Panc1 (cell line): ENCODE results near the gene CLMN. TPM values are rescaled to one million over a fixed set of nuclear protein-coding genes. Genes with fewer than 3 reads are reported as not detected.

Experiments used
- ATAC-seq: fragments of 200-7000 bp; cut with Tn5 transposase; 2 replicates; pipeline ENCODE4 v1.9.1; 2020; ENCODE audit warnings: mild to moderate bottlenecking, moderate library complexity
- BruUV-seq: library from RNA; stranded (reverse); fragments of 400-500 nt; replicated peaks from 2 replicates; lab custom pipeline; 2021; lab: Mats Ljungman, UMichigan
- CTCF ChIA-PET: fragments of 300-600 bp; sonication (Branson Sonifier 250); formaldehyde crosslinking; loops from one replicate; lab custom pipeline; 2022; ENCODE audit warnings: antibody characterized with exemption; lab: Charles Lee
- POLR2A ChIA-PET: fragments of 300-600 bp; sonication (Branson Sonifier 250); formaldehyde crosslinking; loops from one replicate; lab custom pipeline; 2022; ENCODE audit warnings: antibody characterized with exemption; lab: Charles Lee
- DNase-seq: peaks from one replicate; pipeline ENCODE4 v3.0.0-alpha.2; 2010; ENCODE audit warnings: low read depth, low spot score
- H3K27ac ChIP-seq: 2 replicates; pipeline ENCODE4 v1.5.1; 2011; ENCODE audit warnings: mild to moderate bottlenecking, low read length, inconsistent platforms
- H3K27me3 ChIP-seq: fragments of 200-500 bp; sonication (Bioruptor generic); 2 replicates; pipeline ENCODE4 v1.6.0; 2014; ENCODE audit warnings: low read length, inconsistent platforms; ENCODE audit not compliant: control insufficient read depth, insufficient read depth
- H3K36me3 ChIP-seq: fragments of 200-500 bp; sonication (Bioruptor generic); 2 replicates; pipeline ENCODE4 v1.5.1; 2014; ENCODE audit warnings: inconsistent platforms, mild to moderate bottlenecking, low read length, moderate library complexity; ENCODE audit not compliant: control insufficient read depth, insufficient read depth
- H3K4me1 ChIP-seq: 2 replicates; pipeline ENCODE4 v1.5.1; 2011; ENCODE audit warnings: inconsistent platforms, mild to moderate bottlenecking, low read length, moderate library complexity; ENCODE audit not compliant: control insufficient read depth, insufficient read depth
- H3K4me3 ChIP-seq, 2 experiments: 2 replicates each; pipeline ENCODE4 v1.5.1; 2011 to 2012; ENCODE audit warnings: low read depth in 2 of 2, low read length in 2 of 2, mild to moderate bottlenecking in 2 of 2, inconsistent platforms in 1 of 2, moderate library complexity in 1 of 2
- H3K9me3 ChIP-seq: fragments of 200-500 bp; sonication (Bioruptor generic); 2 replicates; pipeline ENCODE4 v1.5.1; 2014; ENCODE audit warnings: low read depth, mild to moderate bottlenecking, inconsistent platforms, low read length, moderate library complexity; ENCODE audit not compliant: control insufficient read depth, insufficient read depth
- CTCF ChIP-seq: fragments of 450-650 bp; IDR thresholded peaks from 2 replicates; pipeline ENCODE4 v1.5.1; 2017; ENCODE audit warnings: mild to moderate bottlenecking
- POLR2AphosphoS5 ChIP-seq: IDR thresholded peaks from 2 replicates; pipeline ENCODE4 v1.6.1; 2012; ENCODE audit warnings: mild to moderate bottlenecking, low read depth, low read length, moderate library complexity
- SIN3A ChIP-seq: IDR thresholded peaks from 2 replicates; pipeline ENCODE4 v1.6.1; 2012; ENCODE audit warnings: low read depth, mild to moderate bottlenecking, low read length, moderate library complexity, borderline replicate concordance; ENCODE audit not compliant: insufficient read depth
- TCF7L2 ChIP-seq: IDR thresholded peaks from 2 replicates; pipeline ENCODE4 v1.6.1; 2011; ENCODE audit warnings: mild to moderate bottlenecking, low read depth, low read length, inconsistent platforms
- in situ Hi-C: cut with HindIII; loops from 2 replicates; pipeline ENCODE4 v1.10.0; 2016; ENCODE audit warnings: low sequenced_read_pairs, low pct_unique_long_range_greater_than_20kb
- intact Hi-C: fragments of 100-400 bp; cut with micrococcal nuclease; formaldehyde crosslinking; loops from one replicate; pipeline ENCODE4 v1.10.0; 2022; ENCODE audit not compliant: unreplicated experiment
- total RNA-seq: library from RNA; stranded (reverse); gene quantifications from one replicate; pipeline ENCODE4 v1.2.1, GENCODE V29; 2021; ENCODE audit not compliant: unreplicated experiment
- TF ChIP-seq, protein P1 (sequence below), 2 experiments: IDR thresholded peaks; 2 replicates each; pipeline ENCODE4 v1.6.1; 2011 to 2012; ENCODE audit warnings: low read depth in 2 of 2, control low read depth in 1 of 2, low read length in 1 of 2, mild to moderate bottlenecking in 1 of 2, moderate library complexity in 1 of 2; ENCODE audit not compliant: insufficient read depth in 1 of 2

The CLMN gene
- total RNA-seq, 1 experiment from 2014 or later, result 34.9 TPM

- Histone ChIP-seq H3K27me3 (no peaks in the 10 kb centered on the region), H3K27ac (no peak overlapping the region), H3K9me3 (no peaks in the 10 kb centered on the region), H3K4me1 (no peaks in the 10 kb centered on the region), H3K36me3 (no peaks in the 10 kb centered on the region), H3K4me3 (no peak overlapping the region)
- no peak for ATAC-seq
- intact Hi-C loops (no loop called here), in situ Hi-C loops (no loop called here)
- BruUV-seq, result no TSS peak
- no peak for TF ChIP-seq CTCF
- TF ChIP-seq, protein P1, sequence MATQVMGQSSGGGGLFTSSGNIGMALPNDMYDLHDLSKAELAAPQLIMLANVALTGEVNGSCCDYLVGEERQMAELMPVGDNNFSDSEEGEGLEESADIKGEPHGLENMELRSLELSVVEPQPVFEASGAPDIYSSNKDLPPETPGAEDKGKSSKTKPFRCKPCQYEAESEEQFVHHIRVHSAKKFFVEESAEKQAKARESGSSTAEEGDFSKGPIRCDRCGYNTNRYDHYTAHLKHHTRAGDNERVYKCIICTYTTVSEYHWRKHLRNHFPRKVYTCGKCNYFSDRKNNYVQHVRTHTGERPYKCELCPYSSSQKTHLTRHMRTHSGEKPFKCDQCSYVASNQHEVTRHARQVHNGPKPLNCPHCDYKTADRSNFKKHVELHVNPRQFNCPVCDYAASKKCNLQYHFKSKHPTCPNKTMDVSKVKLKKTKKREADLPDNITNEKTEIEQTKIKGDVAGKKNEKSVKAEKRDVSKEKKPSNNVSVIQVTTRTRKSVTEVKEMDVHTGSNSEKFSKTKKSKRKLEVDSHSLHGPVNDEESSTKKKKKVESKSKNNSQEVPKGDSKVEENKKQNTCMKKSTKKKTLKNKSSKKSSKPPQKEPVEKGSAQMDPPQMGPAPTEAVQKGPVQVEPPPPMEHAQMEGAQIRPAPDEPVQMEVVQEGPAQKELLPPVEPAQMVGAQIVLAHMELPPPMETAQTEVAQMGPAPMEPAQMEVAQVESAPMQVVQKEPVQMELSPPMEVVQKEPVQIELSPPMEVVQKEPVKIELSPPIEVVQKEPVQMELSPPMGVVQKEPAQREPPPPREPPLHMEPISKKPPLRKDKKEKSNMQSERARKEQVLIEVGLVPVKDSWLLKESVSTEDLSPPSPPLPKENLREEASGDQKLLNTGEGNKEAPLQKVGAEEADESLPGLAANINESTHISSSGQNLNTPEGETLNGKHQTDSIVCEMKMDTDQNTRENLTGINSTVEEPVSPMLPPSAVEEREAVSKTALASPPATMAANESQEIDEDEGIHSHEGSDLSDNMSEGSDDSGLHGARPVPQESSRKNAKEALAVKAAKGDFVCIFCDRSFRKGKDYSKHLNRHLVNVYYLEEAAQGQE (IDR thresholded peaks at IDR 0.05; ENCODE audit: insufficient read depth in 1 of 2, low read depth in 2 of 2, low read length in 1 of 2), result no peak
- TF ChIP-seq TCF7L2, result no peak
- no peak for TF ChIP-seq SIN3A
- TF ChIP-seq POLR2AphosphoS5, result no peak
- DNase-seq, result no peak
- ChIA-PET POLR2A (no interaction called here), CTCF (no interaction called here)
Measured at GRCh38 chr14:95211721-95212504, 107.8 kb downstream of the CLMN start.

GRCh38 chr14:95210699-95211098, 109.0 kb downstream of the CLMN start:
- intact Hi-C loops (no loop called here), in situ Hi-C loops (no loop called here)
- H3K27me3 ChIP-seq, result no peaks in the 10 kb centered on the region
- no TSS peak for BruUV-seq
- H3K4me3 ChIP-seq, result no peak overlapping the region
- CTCF ChIA-PET, result no interaction called here
- no peak for TF ChIP-seq TCF7L2
- TF ChIP-seq CTCF, result no peak
- TF ChIP-seq, protein P1 (IDR thresholded peaks at IDR 0.05; ENCODE audit: insufficient read depth in 1 of 2, low read depth in 2 of 2, low read length in 1 of 2), result no peak
- no peak for TF ChIP-seq SIN3A
- no peak for TF ChIP-seq POLR2AphosphoS5
- H3K27ac ChIP-seq, result no peak overlapping the region
- H3K9me3 ChIP-seq, result 0 out of 2 replicates have a peak, but pooled peaks cover 1% of the 10 kb centered on the region
- POLR2A ChIA-PET, result no interaction called here
- DNase-seq (no peak), ATAC-seq (no peak)
- no peaks in the 10 kb centered on the region for H3K36me3 ChIP-seq
- H3K4me1 ChIP-seq, result no peaks in the 10 kb centered on the region
